Neural progenitor cell (in vitro differentiated cells): ENCODE results near the gene RNF138. TPM values are rescaled to one million over a fixed set of nuclear protein-coding genes. Genes with fewer than 3 reads are reported as not detected.

Experiments used
- DNase-seq: peaks from one replicate; pipeline ENCODE4 v3.0.0-alpha.2; 2016; ENCODE audit warnings: low spot score
- H2AFZ ChIP-seq: fragments of 200-600 bp; sonication (generic); replicated peaks from 2 replicates; pipeline ENCODE4 v1.6.1; 2016; ENCODE audit warnings: antibody characterized with exemption
- H3F3A ChIP-seq: fragments of 200-600 bp; sonication (generic); 2 replicates; pipeline ENCODE4 v1.6.1; 2016; ENCODE audit warnings: antibody characterized with exemption, low read depth
- H3K27ac ChIP-seq: fragments of 200-600 bp; sonication (generic); 2 replicates; pipeline ENCODE4 v1.5.1; 2016; ENCODE audit warnings: mild to moderate bottlenecking
- H3K27me3 ChIP-seq: fragments of 200-600 bp; sonication (generic); 2 replicates; pipeline ENCODE4 v1.6.1; 2016; ENCODE audit warnings: mild to moderate bottlenecking, moderate library complexity
- H3K36me3 ChIP-seq: fragments of 200-600 bp; sonication (generic); 2 replicates; pipeline ENCODE4 v1.5.1; 2016
- H3K4me1 ChIP-seq: fragments of 200-600 bp; sonication (generic); 2 replicates; pipeline ENCODE4 v1.6.1; 2016; ENCODE audit warnings: mixed run types
- H3K4me2 ChIP-seq: fragments of 200-600 bp; sonication (generic); 2 replicates; pipeline ENCODE4 v1.6.1; 2016
- H3K4me3 ChIP-seq: fragments of 200-600 bp; sonication (generic); 2 replicates; pipeline ENCODE4 v1.5.1; 2016
- H3K79me2 ChIP-seq: fragments of 200-600 bp; sonication (generic); 2 replicates; pipeline ENCODE4 v1.6.1; 2016; ENCODE audit warnings: low read depth
- H3K9ac ChIP-seq: fragments of 200-600 bp; sonication (generic); 2 replicates; pipeline ENCODE4 v1.6.1; 2016
- H3K9me3 ChIP-seq: fragments of 200-600 bp; sonication (generic); 2 replicates; pipeline ENCODE4 v1.5.1; 2016; ENCODE audit warnings: low read depth
- H4K20me1 ChIP-seq: fragments of 200-600 bp; sonication (generic); 2 replicates; pipeline ENCODE4 v1.6.1; 2016; ENCODE audit warnings: low read depth
- H3K27ac Mint-ChIP-seq: 3 replicates; pipeline ENCODE4 v1.8.0; 2021; ENCODE audit warnings: mixed read lengths
- H3K27me3 Mint-ChIP-seq: 2 replicates; pipeline ENCODE4 v1.8.0; 2022; ENCODE audit warnings: low read depth, mild to moderate bottlenecking, inconsistent platforms, moderate library complexity, mixed read lengths; ENCODE audit not compliant: insufficient read depth
- H3K36me3 Mint-ChIP-seq: 3 replicates; pipeline ENCODE4 v1.8.0; 2021; ENCODE audit warnings: mixed read lengths
- H3K4me1 Mint-ChIP-seq: 3 replicates; pipeline ENCODE4 v1.8.0; 2021; ENCODE audit warnings: mixed read lengths
- H3K4me3 Mint-ChIP-seq: 3 replicates; pipeline ENCODE4 v1.8.0; 2021; ENCODE audit warnings: mild to moderate bottlenecking, moderate library complexity, mixed read lengths
- H3K9me3 Mint-ChIP-seq: 3 replicates; pipeline ENCODE4 v1.8.0; 2020; ENCODE audit warnings: mixed read lengths
- CTCF ChIP-seq: fragments of 200-600 bp; sonication (generic); IDR thresholded peaks from 2 replicates; pipeline ENCODE4 v1.5.1; 2017; ENCODE audit warnings: antibody characterized with exemption, mild to moderate bottlenecking
- EZH2 ChIP-seq: fragments of 200-600 bp; sonication (generic); IDR thresholded peaks from 2 replicates; pipeline ENCODE4 v1.6.1; 2017; ENCODE audit warnings: antibody characterized with exemption, mild to moderate bottlenecking, moderate library complexity
- EZH2phosphoT487 ChIP-seq: fragments of 200-600 bp; sonication (generic); IDR thresholded peaks from 2 replicates; pipeline ENCODE4 v1.6.1; 2017; ENCODE audit warnings: antibody characterized with exemption
- total RNA-seq: library from RNA; depleted of rRNA; stranded (reverse); fragments of >200 nt; gene quantifications from 2 replicates; pipeline ENCODE4 v1.2.3, GENCODE V29; 2015; ENCODE audit warnings: low replicate concordance

RNF138 gene
- total RNA-seq, 1 donor from 2014 or later, result 83.8 TPM

GRCh38 chr18:32049393-32050171 lies 42.1 kb upstream of the RNF138 start:
- no peaks in the 10 kb centered on the region for H3K27me3 ChIP-seq
- no peaks in the 10 kb centered on the region for H3K36me3 ChIP-seq
- no peaks in the 10 kb centered on the region for H3K9me3 Mint-ChIP-seq
- H3K4me1 Mint-ChIP-seq, result peaks cover 4% of the 10 kb centered on the region
- H3K27me3 Mint-ChIP-seq, result peaks cover 3% of the 10 kb centered on the region
- TF ChIP-seq EZH2phosphoT487 (no peak), EZH2 (no peak), CTCF (no peak)
- H3K36me3 Mint-ChIP-seq, result no peaks in the 10 kb centered on the region
- H3K9ac ChIP-seq, result no peak overlapping the region
- H4K20me1 ChIP-seq, result no peaks in the 10 kb centered on the region
- no peak overlapping the region for H3K27ac ChIP-seq
- no peaks in the 10 kb centered on the region for H3K9me3 ChIP-seq
- DNase-seq, result no peak
- no peaks in the 10 kb centered on the region for H3K79me2 ChIP-seq
- no peak overlapping the region for H3K4me2 ChIP-seq
- H3K27ac Mint-ChIP-seq, result no peak overlapping the region
- no peak overlapping the region for H3K4me3 Mint-ChIP-seq
- H3F3A ChIP-seq, result no peaks in the 10 kb centered on the region
- no peaks in the 10 kb centered on the region for H3K4me1 ChIP-seq
- no peak overlapping the region for H2AFZ ChIP-seq
- H3K4me3 ChIP-seq, result no peak overlapping the region

- Histone ChIP-seq H3K9ac (no peak overlapping the region), H3K9me3 (no peaks in the 10 kb centered on the region), H2AFZ (no peak overlapping the region), H3K36me3 (no peaks in the 10 kb centered on the region), H3K27ac (no peak overlapping the region), H3K4me1 (peaks cover 7% of the 10 kb centered on the region), H3K79me2 (no peaks in the 10 kb centered on the region), H3F3A (no peaks in the 10 kb centered on the region), H3K27me3 (no peaks in the 10 kb centered on the region), H4K20me1 (no peaks in the 10 kb centered on the region), H3K4me3 (no peak overlapping the region), H3K4me2 (no peak overlapping the region)
- no peak overlapping the region for H3K27ac Mint-ChIP-seq
- peaks cover 5% of the 10 kb centered on the region for H3K27me3 Mint-ChIP-seq
- no peaks in the 10 kb centered on the region for H3K36me3 Mint-ChIP-seq
- TF ChIP-seq EZH2 (no peak), CTCF (no peak), EZH2phosphoT487 (no peak)
- H3K4me3 Mint-ChIP-seq, result no peak overlapping the region
- H3K9me3 Mint-ChIP-seq, result no peaks in the 10 kb centered on the region
- H3K4me1 Mint-ChIP-seq, result peaks cover 5% of the 10 kb centered on the region
- no peak for DNase-seq
Observed at GRCh38 chr18:32056613-32057358, 34.9 kb upstream of the RNF138 start.

- DNase-seq, result peak; percentile 46
- no peaks in the 10 kb centered on the region for H3K36me3 Mint-ChIP-seq
- H3K4me3 Mint-ChIP-seq, result no peak overlapping the region
- H3K36me3 ChIP-seq, result no peaks in the 10 kb centered on the region
- H3K79me2 ChIP-seq, result no peaks in the 10 kb centered on the region
- H3K9me3 ChIP-seq, result no peaks in the 10 kb centered on the region
- H3K27ac Mint-ChIP-seq, result no peak overlapping the region
- no peak overlapping the region for H3K4me2 ChIP-seq
- H3K4me3 ChIP-seq, result no peak overlapping the region
- no peaks in the 10 kb centered on the region for H3K27me3 ChIP-seq
- H3K4me1 Mint-ChIP-seq, result peaks cover 5% of the 10 kb centered on the region
- H3K27ac ChIP-seq, result no peak overlapping the region
- H4K20me1 ChIP-seq, result no peaks in the 10 kb centered on the region
- TF ChIP-seq EZH2phosphoT487 (no peak), CTCF (no peak), EZH2 (no peak)
- H3K9ac ChIP-seq, result no peak overlapping the region
- no peaks in the 10 kb centered on the region for H3F3A ChIP-seq
- H3K9me3 Mint-ChIP-seq, result no peaks in the 10 kb centered on the region
- H3K27me3 Mint-ChIP-seq, result peaks cover 3% of the 10 kb centered on the region
- H3K4me1 ChIP-seq, result peaks cover 7% of the 10 kb centered on the region
- H2AFZ ChIP-seq, result no peak overlapping the region
Observed at GRCh38 chr18:32057624-32058165, 34.0 kb upstream of the RNF138 start.
